ENCODE measurements around the gene MCTP2. TPM values are rescaled to one million over a fixed set of nuclear protein-coding genes. Genes with fewer than 3 reads are reported as not detected.

MCTP2 gene
- total RNA-seq, 1 donor from 2014 or later, result 14.1 TPM

DNA sequence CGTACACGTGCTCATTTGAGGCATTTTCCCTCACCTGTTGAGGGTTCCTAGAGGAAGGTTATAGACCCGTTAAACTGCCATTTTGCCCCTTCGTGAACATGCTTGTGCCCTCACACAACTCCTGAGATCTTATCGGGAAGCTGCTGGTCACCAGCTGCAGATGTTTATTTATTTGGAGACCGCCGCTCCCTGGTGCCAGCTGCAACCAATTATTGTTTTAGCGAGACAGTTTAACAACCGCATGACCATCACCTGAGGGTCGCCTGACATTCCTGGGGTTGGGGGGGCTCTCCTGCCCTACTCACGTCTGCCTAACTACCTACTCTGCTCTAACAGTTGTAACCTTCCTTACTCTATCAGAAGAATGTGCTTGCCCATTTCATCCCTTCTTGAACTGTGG is 292.5 kb downstream of the MCTP2 start:
- DNase-seq (ENCODE audit: low read depth in 2 of 2), result no peak

DNA sequence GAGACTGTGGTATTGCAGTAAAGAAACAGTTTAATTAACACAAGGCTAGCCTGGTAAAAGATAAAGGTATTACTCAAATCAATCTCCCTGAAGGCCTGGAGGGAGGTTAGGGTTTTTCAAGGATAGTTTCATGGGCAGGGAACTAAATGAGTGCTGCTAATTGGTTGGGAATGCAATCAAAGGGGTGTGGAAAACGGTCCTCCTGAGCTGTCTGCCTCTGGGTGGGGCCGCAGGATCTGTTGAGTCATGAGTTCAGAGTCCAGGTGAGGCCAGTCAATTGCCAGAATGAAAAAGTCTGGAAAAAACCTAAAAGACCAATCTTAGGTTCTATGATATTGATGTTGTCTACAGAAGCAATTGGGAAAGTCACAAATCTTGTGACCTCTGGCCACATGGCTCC is 293.2 kb downstream of the MCTP2 start:
- DNase-seq (ENCODE audit: low read depth in 2 of 2), result no peak

DNA sequence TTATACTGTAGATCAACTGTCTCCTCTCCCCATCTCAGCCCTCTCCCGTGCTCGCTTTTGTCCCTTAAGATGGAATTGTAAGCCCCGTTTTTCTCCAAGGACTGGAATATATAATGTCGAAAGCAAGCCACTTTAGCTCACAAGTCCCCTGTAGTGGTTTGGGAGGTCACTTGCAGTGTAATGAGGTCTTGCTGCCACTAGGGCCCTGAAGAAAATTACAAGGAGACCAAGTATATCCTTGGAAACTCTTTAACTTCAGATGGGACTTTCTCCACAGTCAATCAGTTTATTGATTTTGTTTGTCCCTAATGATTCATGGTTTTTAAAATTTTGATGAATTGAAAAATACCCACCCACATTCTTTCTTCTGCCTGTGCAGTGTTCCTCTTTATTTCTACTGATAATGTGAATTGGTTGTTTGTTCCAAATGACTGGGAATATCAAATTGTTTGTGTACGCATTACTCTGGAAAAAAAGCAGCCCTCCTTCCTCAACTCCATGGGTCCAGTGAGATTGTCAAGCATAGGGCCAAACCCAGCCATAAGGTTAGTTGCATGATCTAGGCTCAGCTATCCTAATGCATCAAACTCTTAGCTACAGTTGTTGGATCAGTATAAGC is 294.8 kb downstream of the MCTP2 start:
- no peak for DNase-seq (ENCODE audit: low read depth in 2 of 2)

DNA sequence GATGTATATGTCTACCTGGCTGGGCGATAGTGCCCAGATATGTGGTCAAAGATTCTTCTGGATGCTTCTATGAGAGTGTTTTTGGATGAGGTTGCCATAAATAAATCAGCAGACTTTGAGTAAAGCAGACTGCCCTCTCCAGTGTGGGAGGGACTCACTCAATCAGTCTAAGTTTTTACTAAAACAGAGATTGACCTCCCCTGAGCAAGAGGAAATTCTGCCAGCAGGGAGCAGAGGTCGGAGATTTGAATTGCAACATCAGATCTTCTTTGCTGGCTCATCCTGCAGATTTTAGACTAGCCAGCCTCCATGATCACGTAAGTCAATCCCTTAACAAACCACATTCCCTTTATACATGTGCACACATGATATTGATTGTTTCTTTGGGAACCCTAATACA is 300.9 kb downstream of the MCTP2 start:
- DNase-seq (ENCODE audit: low read depth in 2 of 2), result no peak

Measured in lung microvascular endothelial cell (primary cell).